Mesodermal cell (in vitro differentiated cells): ENCODE results near the gene ANKRD36C.
"Not testable (repeated sequence)": the region's sequence is repeated elsewhere in the genome, so short reads cannot be mapped to it uniquely, and the experiment has no call there.

Experiments used
- H3K27ac ChIP-seq: 2 replicates; pipeline ENCODE4 v1.7.0; 2013; ENCODE audit warnings: mild to moderate bottlenecking, low read depth, low read length, moderate library complexity; ENCODE audit not compliant: severe bottlenecking
- H3K36me3 ChIP-seq: 2 replicates; pipeline ENCODE4 v1.7.1; 2013; ENCODE audit warnings: mild to moderate bottlenecking, low read length, moderate library complexity; ENCODE audit not compliant: control insufficient read depth, insufficient read depth
- H3K4me1 ChIP-seq: one replicate; pipeline ENCODE4 v1.7.1; 2013; ENCODE audit warnings: mild to moderate bottlenecking, low read length; ENCODE audit not compliant: insufficient read depth, control insufficient read depth, poor library complexity, severe bottlenecking
- H3K4me3 ChIP-seq: 2 replicates; pipeline ENCODE4 v1.7.0; 2013; ENCODE audit warnings: low read length, control low read depth, mild to moderate bottlenecking; ENCODE audit not compliant: insufficient read depth, poor library complexity, severe bottlenecking; ENCODE audit errors: extremely low read depth
- H3K9me3 ChIP-seq: 2 replicates; pipeline ENCODE4 v1.7.1; 2013; ENCODE audit warnings: mild to moderate bottlenecking, low read length, moderate library complexity; ENCODE audit not compliant: control insufficient read depth
- WGBS, 2 experiments: methylation state at CpG; one replicate each; pipeline ENCODE4 v1.1.5; 2013; ENCODE audit warnings: missing lambda C conversion rate in 2 of 2; ENCODE audit not compliant: insufficient coverage in 2 of 2; 5-methylcytosine and 5-hydroxymethylcytosine counted together

ANKRD36C gene

GRCh38 chr2:95867929-95868328 is 123.7 kb downstream of the ANKRD36C start:
- H3K4me3 ChIP-seq, H3K36me3 ChIP-seq, H3K27ac ChIP-seq, H3K9me3 ChIP-seq, H3K4me1 ChIP-seq: not testable (repeated sequence)
- no CpG with 5 or more reads among the region's 1 CpG for WGBS, 2 experiments

DNA sequence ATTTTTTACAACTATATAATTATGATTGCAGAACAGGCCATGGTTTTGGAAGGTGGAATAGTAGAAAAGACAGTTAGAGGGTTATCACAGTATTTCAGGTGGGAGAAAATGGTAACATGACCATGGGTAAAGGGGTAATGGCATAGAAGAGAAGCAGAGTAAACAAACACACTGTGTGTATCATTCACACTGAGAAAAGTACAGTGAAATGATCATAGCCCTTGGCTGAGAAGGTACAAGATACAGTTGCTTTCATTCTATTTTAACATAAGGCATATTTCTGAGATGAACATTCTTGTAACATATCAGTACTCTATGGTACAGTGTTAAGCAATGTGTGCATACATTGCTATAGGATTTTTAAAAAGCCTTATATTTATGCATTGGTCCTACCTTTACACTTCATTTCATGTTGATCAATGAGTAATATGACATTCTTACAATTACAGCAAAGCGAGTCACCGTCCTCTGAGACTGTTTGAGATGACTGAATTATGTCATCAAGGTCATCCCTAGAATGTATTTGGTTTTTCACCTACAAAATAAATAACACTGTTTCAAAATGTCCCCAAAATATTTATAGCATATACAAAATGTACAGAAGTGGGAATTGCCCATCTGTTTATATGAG is 124.5 kb downstream of the ANKRD36C start:
- not testable (repeated sequence) for H3K27ac ChIP-seq, H3K36me3 ChIP-seq, H3K4me3 ChIP-seq, H3K4me1 ChIP-seq, H3K9me3 ChIP-seq
- WGBS, 2 experiments = no CpG with 5 or more reads among the region's 2 CpGs

- H3K4me3 ChIP-seq, H3K4me1 ChIP-seq, H3K9me3 ChIP-seq, H3K27ac ChIP-seq, H3K36me3 ChIP-seq: not testable (repeated sequence)
- no CpG with 5 or more reads among the region's 3 CpGs for WGBS, 2 experiments
Observed at GRCh38 chr2:95862121-95862520, 129.5 kb downstream of the ANKRD36C start.

DNA sequence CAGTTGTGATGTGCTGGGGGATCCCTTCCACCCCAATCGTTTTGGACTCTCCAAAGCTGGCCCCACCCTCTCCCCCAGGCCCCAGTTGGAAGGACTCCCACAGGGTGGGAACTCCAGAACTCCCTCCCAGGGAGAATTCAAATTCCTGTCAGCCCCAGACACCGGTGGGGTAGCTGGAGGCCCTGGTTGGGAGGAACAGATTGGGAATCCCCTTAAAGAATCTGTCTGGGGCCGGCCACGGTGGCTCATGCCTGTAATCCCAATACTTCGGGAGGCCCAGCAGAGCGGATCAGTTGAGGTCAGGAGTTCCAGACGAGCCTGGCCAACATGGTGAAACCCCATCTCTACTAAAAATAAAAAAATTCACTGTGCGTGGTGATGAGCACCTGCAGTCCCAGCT is 155.5 kb downstream of the ANKRD36C start:
- H3K9me3 ChIP-seq = no peaks in the 10 kb centered on the region
- WGBS, 2 experiments = 80 to 98% methylated on average over 5 of the region's 8 CpGs
- no peaks in the 10 kb centered on the region for H3K4me1 ChIP-seq
- peaks cover 23% of the 10 kb centered on the region for H3K36me3 ChIP-seq
- no peak overlapping the region for H3K4me3 ChIP-seq
- no peak overlapping the region for H3K27ac ChIP-seq

- H3K36me3 ChIP-seq = peaks cover 23% of the 10 kb centered on the region
- not testable (repeated sequence) for H3K27ac ChIP-seq, H3K4me3 ChIP-seq, H3K9me3 ChIP-seq, H3K4me1 ChIP-seq
- WGBS, 2 experiments = 94 to 97% methylated on average over 12 of the region's 12 CpGs
Observed at GRCh38 chr2:95834077-95835013, 157.3 kb downstream of the ANKRD36C start.

DNA sequence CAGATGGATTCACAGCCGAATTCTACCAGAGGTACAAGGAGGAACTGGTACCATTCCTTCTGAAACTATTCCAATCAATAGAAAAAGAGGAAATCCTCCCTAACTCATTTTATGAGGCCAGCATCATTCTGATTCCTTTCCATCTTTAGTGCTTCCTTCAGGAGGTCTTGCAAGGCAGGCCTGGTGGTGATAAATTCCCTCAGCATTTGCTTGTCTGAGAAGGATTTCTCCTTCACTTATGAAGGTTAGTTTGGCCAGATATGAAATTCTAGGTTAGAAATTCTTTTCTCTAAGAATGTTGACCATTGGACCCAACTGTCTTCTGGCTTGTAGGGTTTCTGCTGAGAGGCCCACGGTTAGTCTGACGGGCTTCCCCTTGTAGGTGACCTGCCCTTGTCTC is 167.4 kb downstream of the ANKRD36C start:
- H3K27ac ChIP-seq, H3K36me3 ChIP-seq, H3K4me1 ChIP-seq, H3K4me3 ChIP-seq: not testable (repeated sequence)
- H3K9me3 ChIP-seq = peaks cover 47% of the 10 kb centered on the region
- WGBS, 2 experiments = 83% methylated on average over 2 of the region's 3 CpGs; no CpG with 5 or more reads in 1 of the 2 experiments

DNA sequence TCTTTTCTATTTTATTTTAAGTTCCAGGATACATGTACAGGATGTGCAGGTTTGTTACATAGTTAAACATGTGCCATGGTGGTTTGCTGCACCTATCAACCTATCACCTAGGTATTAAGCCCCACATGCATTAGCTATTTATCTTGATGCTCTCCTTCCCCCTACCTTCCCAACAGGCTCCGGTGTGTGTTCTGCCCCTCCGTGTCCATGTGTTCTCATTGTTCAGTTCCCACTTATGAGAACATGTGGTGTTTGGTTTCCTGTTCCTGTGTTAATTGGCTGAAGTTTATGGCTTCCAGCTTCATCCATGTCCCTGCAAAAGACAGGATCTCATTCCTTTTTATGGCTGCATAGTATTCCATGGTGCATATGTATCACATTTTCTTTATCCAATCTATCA is 174.1 kb downstream of the ANKRD36C start:
- WGBS, 2 experiments = no CpG with 5 or more reads among the region's 2 CpGs
- not testable (repeated sequence) for H3K4me3 ChIP-seq, H3K36me3 ChIP-seq, H3K27ac ChIP-seq, H3K4me1 ChIP-seq
- peaks cover 41% of the 10 kb centered on the region for H3K9me3 ChIP-seq

DNA sequence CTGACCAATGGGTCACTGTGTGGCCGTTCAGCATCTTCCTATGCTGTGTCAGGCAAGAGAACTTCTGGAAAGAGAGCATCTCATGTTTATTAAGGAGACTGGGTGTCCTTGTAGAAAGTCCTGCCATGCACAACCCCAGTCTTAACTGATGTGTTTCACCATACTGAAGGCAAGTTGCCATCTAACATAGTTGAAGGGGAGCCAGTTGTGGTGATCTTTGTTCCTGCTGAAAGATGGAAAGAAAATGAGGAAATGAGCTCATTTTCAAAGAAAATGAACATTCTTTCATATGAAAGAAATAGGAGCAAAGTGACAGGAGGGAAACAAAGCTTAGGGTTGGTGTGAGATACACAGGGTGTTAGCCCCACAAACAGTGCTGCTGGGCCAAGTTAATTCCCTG is 178.3 kb downstream of the ANKRD36C start:
- WGBS, 2 experiments = 83% methylated on average over 1 of the region's 1 CpG; no CpG with 5 or more reads in 1 of the 2 experiments
- H3K9me3 ChIP-seq = peaks cover 22% of the 10 kb centered on the region
- H3K27ac ChIP-seq, H3K4me3 ChIP-seq, H3K4me1 ChIP-seq, H3K36me3 ChIP-seq: not testable (repeated sequence)

- no peaks in the 10 kb centered on the region for H3K36me3 ChIP-seq
- no peaks in the 10 kb centered on the region for H3K9me3 ChIP-seq
- no peaks in the 10 kb centered on the region for H3K4me1 ChIP-seq
- H3K4me3 ChIP-seq = no peak overlapping the region
- WGBS, 2 experiments = 92 to 95% methylated on average over 7 to 8 of the region's 14 CpGs
- no peak overlapping the region for H3K27ac ChIP-seq
Observed at GRCh38 chr2:95799892-95800291, 191.7 kb downstream of the ANKRD36C start.

DNA sequence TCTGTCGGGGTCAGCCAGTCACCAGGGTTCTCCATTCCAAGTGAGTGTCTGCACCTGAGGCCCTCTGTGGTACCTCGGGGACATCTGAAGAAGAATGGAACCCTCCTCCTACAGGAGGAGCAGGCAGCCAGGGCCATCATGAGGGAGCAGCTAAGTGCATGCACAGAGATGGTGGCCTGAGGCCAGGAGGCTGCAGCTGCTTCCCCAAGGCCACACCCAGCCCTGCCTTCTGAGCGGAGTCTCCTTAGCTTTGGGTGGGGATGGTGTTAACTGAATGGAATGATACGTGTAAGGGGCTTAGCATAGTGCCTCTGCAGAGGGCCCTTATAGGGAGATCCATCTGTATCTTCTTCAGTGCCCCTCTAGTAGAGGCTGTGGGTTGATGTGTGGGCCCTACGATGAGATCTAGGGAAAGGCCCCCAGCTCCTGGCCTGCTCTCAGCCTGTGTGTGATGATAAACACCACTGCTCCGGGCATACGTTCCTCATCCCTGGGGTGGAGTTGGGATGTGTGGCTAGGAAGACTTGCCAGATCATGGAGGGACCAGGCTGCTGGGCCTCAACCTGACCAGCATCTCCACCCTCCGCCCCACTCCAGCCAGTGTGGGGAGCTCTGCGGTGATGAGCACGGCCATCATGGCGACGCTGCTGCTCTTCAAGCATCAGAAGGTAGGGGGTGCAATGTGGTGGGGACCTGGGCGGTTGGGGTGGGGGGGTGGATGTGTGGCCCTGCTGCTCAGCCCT is 192.3 kb downstream of the ANKRD36C start:
- not testable (repeated sequence) for H3K27ac ChIP-seq, H3K9me3 ChIP-seq, H3K36me3 ChIP-seq, H3K4me3 ChIP-seq, H3K4me1 ChIP-seq
- WGBS, 2 experiments = 93 to 97% methylated on average over 6 to 10 of the region's 13 CpGs
